Erythroblast (primary cell): Measurements from ENCODE around the gene HSFX3.

ENCODE experiments used
- GATA1 ChIP-seq: IDR thresholded peaks from 2 replicates; pipeline ENCODE4 v1.6.1; 2011; ENCODE audit warnings: low read depth, mild to moderate bottlenecking, control low read depth, low read length, moderate library complexity
- POLR2A ChIP-seq: IDR thresholded peaks from 2 replicates; pipeline ENCODE4 v1.6.1; 2011; ENCODE audit warnings: mild to moderate bottlenecking, low read length

- TF ChIP-seq POLR2A (no peak), GATA1 (no peak)
Observed at GRCh38 chrX:149498767-149499166, 51.0 kb downstream of the HSFX3 start.
